GM19328 (cell line): ENCODE data around the gene FXYD4.
A peak's percentile ranks its signal among the peaks of the same experiment; 100 is the strongest.

Experiments
- ATAC-seq: cut with Tn5 transposase; IDR thresholded peaks from one replicate; pipeline ENCODE4 v1.9.1; 2021; ENCODE audit warnings: mild to moderate bottlenecking, moderate library complexity; ENCODE audit not compliant: unreplicated experiment

Gene FXYD4

GRCh38 chr10:43393606-43394360 lies 22.3 kb downstream of the FXYD4 start:
- ATAC-seq = no peak

- ATAC-seq = no peak
Observed at GRCh38 chr10:43394868-43395267, 23.4 kb downstream of the FXYD4 start.

- ATAC-seq = no peak
Observed at GRCh38 chr10:43395571-43396060, 24.2 kb downstream of the FXYD4 start.

GRCh38 chr10:43396061-43396927 lies 24.9 kb downstream of the FXYD4 start:
- ATAC-seq = peak; percentile 47

- ATAC-seq = peak; percentile 82
Observed at GRCh38 chr10:43396928-43397624, 25.6 kb downstream of the FXYD4 start.

GRCh38 chr10:43398939-43399319 lies 27.5 kb downstream of the FXYD4 start:
- ATAC-seq = no peak

- no peak for ATAC-seq
Observed at GRCh38 chr10:43399320-43400310, 28.2 kb downstream of the FXYD4 start.

GRCh38 chr10:43401627-43402026 lies 30.2 kb downstream of the FXYD4 start:
- ATAC-seq = no peak

- no peak for ATAC-seq
Observed at GRCh38 chr10:43402176-43402575, 30.7 kb downstream of the FXYD4 start.

GRCh38 chr10:43402880-43403452 lies 31.5 kb downstream of the FXYD4 start:
- ATAC-seq = no peak

- ATAC-seq = no peak
Observed at GRCh38 chr10:43403911-43404703, 32.7 kb downstream of the FXYD4 start.

- no peak for ATAC-seq
Observed at GRCh38 chr10:43404704-43405084, 33.3 kb downstream of the FXYD4 start.

GRCh38 chr10:43407148-43407575 lies 35.7 kb downstream of the FXYD4 start:
- ATAC-seq = no peak

GRCh38 chr10:43407576-43408330 lies 36.3 kb downstream of the FXYD4 start:
- ATAC-seq = peak; percentile 38

- ATAC-seq = no peak
Observed at GRCh38 chr10:43408331-43408709, 36.9 kb downstream of the FXYD4 start.

- ATAC-seq = peak; percentile 63
Observed at GRCh38 chr10:43408710-43409384, 37.4 kb downstream of the FXYD4 start, which contains the start of gene HNRNPF. HNRNPF (minus strand) TSS chr10:43409186; CDS start chr10:43387884, 21,302 bp downstream.

GRCh38 chr10:43409385-43410109 lies 38.1 kb downstream of the FXYD4 start:
- no peak for ATAC-seq
